Glutamatergic neuron (in vitro differentiated cells): ENCODE measurements around the gene ACYP2. TPM values are rescaled to one million over a fixed set of nuclear protein-coding genes. Genes with fewer than 3 reads are reported as not detected.

Experiments
- DNase-seq: peaks from one replicate; pipeline ENCODE4 v3.0.0; 2022
- H3K27ac Mint-ChIP-seq: one replicate; pipeline ENCODE4 v1.8.0; 2020; ENCODE audit warnings: mild to moderate bottlenecking, mixed read lengths, inconsistent platforms; ENCODE audit not compliant: unreplicated experiment
- H3K27me3 Mint-ChIP-seq: one replicate; pipeline ENCODE4 v1.8.0; 2020; ENCODE audit warnings: mild to moderate bottlenecking, moderate library complexity, mixed read lengths, inconsistent platforms; ENCODE audit not compliant: unreplicated experiment
- H3K36me3 Mint-ChIP-seq: one replicate; pipeline ENCODE4 v1.8.0; 2020; ENCODE audit warnings: mild to moderate bottlenecking, mixed read lengths, inconsistent platforms; ENCODE audit not compliant: unreplicated experiment
- H3K4me1 Mint-ChIP-seq: one replicate; pipeline ENCODE4 v1.8.0; 2020; ENCODE audit warnings: mild to moderate bottlenecking, low read depth, mixed read lengths, inconsistent platforms; ENCODE audit not compliant: unreplicated experiment
- H3K4me3 Mint-ChIP-seq: one replicate; pipeline ENCODE4 v1.8.0; 2020; ENCODE audit warnings: mild to moderate bottlenecking, mixed read lengths, inconsistent platforms; ENCODE audit not compliant: unreplicated experiment
- H3K9me3 Mint-ChIP-seq: one replicate; pipeline ENCODE4 v1.8.0; 2020; ENCODE audit warnings: mild to moderate bottlenecking, moderate library complexity, mixed read lengths, inconsistent platforms; ENCODE audit not compliant: unreplicated experiment
- total RNA-seq: library from RNA; stranded (reverse); fragmentation: NEBNext Ultra II Directional; extraction: Animal tissue kit (Norgen Biotek cat#: 25700); gene quantifications from one replicate; pipeline ENCODE4 v1.2.1, GENCODE V29; 2021; ENCODE audit not compliant: unreplicated experiment
- TF ChIP-seq, protein P1 (sequence below): fragments of 200-600 bp; sonication (generic); IDR thresholded peaks from one replicate; pipeline ENCODE4 v1.5.0; 2021; ENCODE audit not compliant: partially characterized antibody, unreplicated experiment

ACYP2 gene
- total RNA-seq, 1 donor from 2014 or later: 8.4 TPM

DNA sequence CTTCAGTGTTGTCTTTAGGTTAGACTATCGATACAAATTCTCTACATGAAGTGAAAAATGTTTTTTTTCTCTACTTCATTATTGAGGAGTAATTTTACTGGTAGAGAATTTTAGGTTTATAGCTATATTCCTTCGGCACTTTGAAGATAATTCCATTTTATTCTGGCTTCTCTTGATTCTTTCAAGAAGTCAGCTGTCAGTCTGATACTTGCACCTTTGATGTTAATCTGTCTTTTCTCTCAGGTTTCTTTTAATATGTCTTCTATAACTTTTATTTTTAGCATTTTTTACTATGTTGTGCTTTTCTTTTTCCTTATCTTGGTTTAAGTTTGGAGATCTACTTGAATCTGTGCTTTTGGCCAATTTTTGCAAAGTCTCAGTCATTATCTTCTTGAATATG, 122.0 kb downstream of the ACYP2 start:
- Mint-ChIP-seq H3K27ac (no peak overlapping the region), H3K36me3 (peaks cover 12% of the 10 kb centered on the region), H3K9me3 (no peaks in the 10 kb centered on the region), H3K27me3 (no peaks in the 10 kb centered on the region), H3K4me1 (peaks cover 4% of the 10 kb centered on the region), H3K4me3 (no peak overlapping the region)
- TF ChIP-seq, protein P1, sequence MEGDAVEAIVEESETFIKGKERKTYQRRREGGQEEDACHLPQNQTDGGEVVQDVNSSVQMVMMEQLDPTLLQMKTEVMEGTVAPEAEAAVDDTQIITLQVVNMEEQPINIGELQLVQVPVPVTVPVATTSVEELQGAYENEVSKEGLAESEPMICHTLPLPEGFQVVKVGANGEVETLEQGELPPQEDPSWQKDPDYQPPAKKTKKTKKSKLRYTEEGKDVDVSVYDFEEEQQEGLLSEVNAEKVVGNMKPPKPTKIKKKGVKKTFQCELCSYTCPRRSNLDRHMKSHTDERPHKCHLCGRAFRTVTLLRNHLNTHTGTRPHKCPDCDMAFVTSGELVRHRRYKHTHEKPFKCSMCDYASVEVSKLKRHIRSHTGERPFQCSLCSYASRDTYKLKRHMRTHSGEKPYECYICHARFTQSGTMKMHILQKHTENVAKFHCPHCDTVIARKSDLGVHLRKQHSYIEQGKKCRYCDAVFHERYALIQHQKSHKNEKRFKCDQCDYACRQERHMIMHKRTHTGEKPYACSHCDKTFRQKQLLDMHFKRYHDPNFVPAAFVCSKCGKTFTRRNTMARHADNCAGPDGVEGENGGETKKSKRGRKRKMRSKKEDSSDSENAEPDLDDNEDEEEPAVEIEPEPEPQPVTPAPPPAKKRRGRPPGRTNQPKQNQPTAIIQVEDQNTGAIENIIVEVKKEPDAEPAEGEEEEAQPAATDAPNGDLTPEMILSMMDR: no peak
- DNase-seq: no peak

DNA sequence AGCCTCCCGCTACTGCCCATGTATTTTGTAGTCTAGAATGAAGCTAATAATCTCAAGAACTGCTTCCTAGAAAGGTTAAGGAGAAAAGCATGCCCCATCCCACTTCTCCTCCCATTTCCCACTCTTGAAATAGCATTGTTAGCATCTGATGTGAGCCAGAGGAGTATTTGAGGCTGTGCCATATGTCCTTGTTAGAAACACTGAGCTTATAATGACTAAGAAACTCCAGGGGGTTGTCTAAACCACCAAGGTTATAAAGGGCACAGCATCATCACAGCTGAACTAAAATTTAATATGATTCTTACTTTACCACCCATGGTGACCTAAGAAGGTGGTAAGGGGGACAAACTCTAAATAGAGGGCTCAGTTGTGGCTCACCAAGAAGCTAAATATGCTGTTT, 124.0 kb downstream of the ACYP2 start:
- peaks cover 4% of the 10 kb centered on the region for H3K4me1 Mint-ChIP-seq
- H3K4me3 Mint-ChIP-seq: no peak overlapping the region
- no peaks in the 10 kb centered on the region for H3K9me3 Mint-ChIP-seq
- DNase-seq: no peak
- H3K27ac Mint-ChIP-seq: no peak overlapping the region
- peaks cover 9% of the 10 kb centered on the region for H3K36me3 Mint-ChIP-seq
- TF ChIP-seq, protein P1: no peak
- H3K27me3 Mint-ChIP-seq: peaks cover 1% of the 10 kb centered on the region

DNA sequence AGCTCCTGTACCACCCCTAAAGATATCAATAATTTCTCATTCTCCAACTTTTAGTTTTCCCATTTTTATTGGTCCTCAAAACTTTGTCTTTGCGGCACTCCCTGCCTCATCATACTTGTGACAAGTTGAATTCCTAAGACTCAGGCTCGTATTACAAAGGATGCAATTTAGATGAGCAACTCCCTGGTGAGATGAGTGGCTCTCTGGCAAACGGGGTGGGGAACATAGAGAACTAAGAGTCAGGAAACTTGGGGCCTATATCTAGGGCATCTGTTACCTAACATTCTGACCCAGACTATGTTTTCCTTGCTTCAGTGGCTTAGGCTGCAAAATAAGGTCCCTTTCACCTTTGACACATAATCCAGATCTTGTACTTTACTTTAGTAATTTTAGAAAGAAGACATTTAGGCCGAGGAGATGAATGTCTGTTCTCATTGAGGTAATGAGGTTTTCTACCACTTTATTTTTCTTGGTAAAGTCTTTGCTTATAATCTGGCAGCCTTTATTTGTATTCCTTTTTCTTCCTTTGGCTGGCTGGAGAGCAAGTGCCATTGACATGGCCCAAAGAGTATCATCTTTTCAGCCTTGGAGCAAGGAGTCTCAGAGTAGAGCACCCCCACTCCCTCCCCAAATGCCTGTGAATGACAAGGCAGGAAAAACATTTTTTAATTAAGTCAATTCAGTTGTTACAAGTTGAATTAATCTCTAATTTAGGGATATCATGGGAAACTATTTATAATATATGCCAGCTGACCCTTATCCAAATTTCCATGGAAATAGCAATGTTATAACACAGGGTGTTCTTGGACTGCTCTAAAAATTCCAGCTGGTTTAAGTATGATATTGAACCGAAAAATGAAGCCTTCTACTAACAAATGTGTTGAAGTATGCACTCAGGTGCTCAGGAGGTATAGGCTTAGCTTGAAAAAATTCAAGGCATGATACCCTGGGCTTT, 125.4 kb downstream of the ACYP2 start:
- no peak overlapping the region for H3K4me3 Mint-ChIP-seq
- no peak for DNase-seq
- H3K36me3 Mint-ChIP-seq: peaks cover 9% of the 10 kb centered on the region
- H3K4me1 Mint-ChIP-seq: peaks cover 4% of the 10 kb centered on the region
- peaks cover 1% of the 10 kb centered on the region for H3K27me3 Mint-ChIP-seq
- H3K27ac Mint-ChIP-seq: no peak overlapping the region
- TF ChIP-seq, protein P1: no peak
- H3K9me3 Mint-ChIP-seq: no peaks in the 10 kb centered on the region

DNA sequence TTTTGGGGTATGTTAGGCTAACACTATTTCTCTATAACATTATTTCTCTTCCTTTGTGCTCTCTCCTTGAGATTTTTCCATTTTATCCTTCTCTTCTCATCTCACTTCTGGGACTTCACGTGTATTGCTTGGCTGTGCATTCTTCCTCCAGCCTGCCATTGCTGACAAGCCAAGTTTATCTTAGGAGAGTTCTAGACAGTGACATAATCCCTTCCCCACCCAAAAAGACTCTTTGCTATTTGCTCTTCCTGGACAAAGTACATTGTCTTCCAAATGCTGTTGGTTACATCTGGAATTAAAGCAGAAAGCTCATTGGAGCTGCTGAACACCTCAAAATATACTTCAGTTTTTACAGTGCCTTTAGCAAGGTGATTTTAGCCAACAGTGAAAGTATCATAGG, 131.7 kb downstream of the ACYP2 start:
- no peaks in the 10 kb centered on the region for H3K4me1 Mint-ChIP-seq
- H3K9me3 Mint-ChIP-seq: no peaks in the 10 kb centered on the region
- TF ChIP-seq, protein P1: no peak
- no peak overlapping the region for H3K4me3 Mint-ChIP-seq
- peaks cover 1% of the 10 kb centered on the region for H3K27me3 Mint-ChIP-seq
- no peak for DNase-seq
- H3K36me3 Mint-ChIP-seq: no peaks in the 10 kb centered on the region
- no peak overlapping the region for H3K27ac Mint-ChIP-seq

DNA sequence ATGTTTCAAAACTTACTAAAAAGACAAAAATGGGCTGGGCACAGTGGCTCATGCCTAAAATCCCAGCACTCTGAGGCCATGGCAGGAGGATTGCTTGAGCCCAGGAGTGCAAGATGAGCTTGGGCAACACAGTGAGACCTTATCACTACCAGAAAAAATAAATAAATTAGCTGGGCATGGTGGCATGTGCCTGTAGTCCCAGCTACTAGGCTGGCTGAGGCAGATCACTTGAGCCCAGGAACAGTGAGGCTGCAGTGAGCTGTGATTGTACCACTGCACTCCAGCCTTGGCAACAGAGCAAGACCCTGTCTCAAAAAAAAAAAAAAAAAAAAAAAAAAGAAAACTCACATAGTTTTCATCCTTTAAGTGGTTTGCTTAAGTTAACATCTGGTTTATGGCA, 134.2 kb downstream of the ACYP2 start:
- TF ChIP-seq, protein P1: no peak
- no peak overlapping the region for H3K27ac Mint-ChIP-seq
- H3K4me1 Mint-ChIP-seq: no peaks in the 10 kb centered on the region
- H3K36me3 Mint-ChIP-seq: no peaks in the 10 kb centered on the region
- no peaks in the 10 kb centered on the region for H3K9me3 Mint-ChIP-seq
- DNase-seq: no peak
- H3K4me3 Mint-ChIP-seq: no peak overlapping the region
- no peaks in the 10 kb centered on the region for H3K27me3 Mint-ChIP-seq
